ENCODE results near the gene ELL2.
"Not testable (repeated sequence)": the region's sequence is repeated elsewhere in the genome, so short reads cannot be mapped to it uniquely, and the experiment has no call there.

Gene ELL2

DNA sequence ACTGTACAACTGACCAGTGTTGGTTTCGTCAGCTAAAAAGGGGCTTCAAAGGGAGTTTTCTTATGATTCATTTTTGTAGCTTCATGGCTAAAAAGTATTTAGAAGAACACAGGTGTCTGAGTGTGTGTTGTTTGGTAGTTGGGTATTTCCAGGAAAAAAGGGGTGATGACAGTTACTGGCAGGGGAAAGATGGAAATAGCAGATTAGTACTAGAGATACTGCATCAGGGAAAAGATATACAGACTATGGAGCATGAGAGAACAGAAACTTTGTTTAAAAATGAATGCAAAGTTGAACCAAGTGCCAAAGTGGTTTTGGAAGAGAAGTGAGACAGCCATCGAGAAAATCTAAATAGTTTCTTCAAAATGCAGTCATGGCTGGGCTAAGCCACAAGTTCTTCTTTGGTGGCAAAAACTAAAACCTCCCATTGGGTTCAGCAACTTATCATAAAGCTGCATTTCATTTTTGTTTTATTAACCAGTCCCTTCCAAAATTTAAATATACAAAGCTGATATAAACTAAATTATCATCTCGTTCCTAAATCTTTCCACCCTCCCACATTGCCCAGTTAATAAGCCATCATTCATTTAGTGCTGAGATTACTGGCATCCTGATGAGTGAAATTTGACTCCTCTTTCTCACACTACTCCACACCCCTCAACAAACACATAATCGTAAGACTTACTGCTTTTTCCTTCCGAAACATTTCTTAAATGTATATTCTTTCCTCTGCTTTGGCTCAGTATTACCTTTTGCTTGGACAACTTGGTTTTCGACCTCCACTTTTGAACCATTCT, 33.5 kb downstream of the ELL2 start:
- no peak for DNase-seq

DNA sequence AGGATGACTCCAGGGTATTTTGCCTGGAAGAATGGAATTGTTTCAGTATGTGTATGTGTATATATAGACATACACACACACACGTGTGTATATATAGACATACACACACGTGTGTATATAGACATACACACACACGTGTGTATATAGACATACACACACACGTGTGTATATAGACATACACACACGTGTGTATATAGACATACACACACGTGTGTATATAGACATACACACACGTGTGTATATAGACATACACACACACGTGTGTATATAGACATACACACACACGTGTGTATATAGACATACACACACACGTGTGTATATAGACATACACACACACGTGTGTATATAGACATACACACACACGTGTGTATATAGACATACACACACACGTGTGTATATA, 34.4 kb downstream of the ELL2 start:
- not testable (repeated sequence) for DNase-seq

DNA sequence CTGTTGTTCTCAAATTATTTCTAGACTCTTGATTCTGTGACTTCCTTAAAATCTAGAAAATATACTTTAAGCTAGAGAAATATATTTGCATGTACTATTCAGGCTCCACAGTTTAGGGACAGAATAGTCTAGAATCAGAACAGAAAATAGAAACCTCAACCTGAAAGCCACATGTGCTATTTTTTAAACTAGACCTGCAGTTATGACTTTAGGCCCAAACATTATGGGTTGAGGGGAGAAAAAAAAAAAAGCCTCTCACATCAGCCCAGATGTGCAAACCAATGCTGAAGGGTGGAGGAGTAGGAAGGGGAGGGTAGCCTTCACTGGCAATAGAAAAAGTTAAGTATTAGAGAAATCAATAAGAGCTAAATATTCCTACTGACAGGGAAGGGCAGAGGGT, 35.7 kb downstream of the ELL2 start:
- DNase-seq = no peak

DNA sequence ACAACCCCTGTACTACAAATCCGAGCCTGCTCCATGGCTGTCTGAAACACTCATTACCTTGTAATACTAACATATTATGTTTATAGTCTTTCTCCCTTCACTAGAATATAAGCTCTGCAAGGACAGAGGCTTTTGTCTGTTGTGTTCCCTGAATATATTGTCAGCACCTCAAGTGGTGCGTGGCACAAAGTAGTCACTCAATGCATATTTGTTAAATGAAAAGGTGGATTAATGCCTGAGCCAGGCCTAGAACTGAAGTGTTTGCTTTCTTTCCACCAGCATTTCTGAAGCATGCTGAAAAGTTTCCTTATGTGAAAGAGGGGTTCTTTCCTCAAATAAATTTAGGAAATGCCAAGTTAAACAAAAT, 36.3 kb downstream of the ELL2 start:
- no peak for DNase-seq

DNA sequence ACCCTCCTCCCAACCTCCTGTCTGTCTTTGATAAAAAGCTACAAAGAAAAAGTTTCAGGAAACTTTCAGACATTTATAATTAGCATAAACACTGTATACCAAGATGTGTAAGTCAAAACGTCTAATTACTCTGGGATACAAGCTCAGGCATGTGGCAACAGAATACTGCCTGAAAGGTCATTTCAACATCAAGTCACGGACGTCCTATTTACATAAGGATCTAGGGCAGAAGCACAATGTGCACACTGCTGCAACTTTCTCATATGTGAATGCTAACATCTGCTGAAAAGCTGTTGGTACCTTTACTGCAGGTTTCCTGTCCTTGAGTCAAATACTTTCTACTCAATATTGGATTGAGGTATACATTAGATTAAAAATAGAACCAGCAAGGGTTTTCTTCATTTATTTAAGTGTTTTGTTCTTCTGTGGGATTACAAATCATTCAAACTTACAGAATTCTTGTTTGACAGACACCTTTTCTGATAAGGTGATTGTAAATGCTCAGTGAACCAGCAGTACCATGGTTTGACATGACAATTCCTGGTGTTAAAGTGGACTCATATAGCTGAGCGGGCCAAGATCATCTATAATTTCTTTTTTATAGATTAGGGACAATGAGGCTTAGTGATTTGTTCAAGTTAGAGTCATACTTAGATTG, 36.8 kb downstream of the ELL2 start:
- DNase-seq = peak; percentile 37

DNA sequence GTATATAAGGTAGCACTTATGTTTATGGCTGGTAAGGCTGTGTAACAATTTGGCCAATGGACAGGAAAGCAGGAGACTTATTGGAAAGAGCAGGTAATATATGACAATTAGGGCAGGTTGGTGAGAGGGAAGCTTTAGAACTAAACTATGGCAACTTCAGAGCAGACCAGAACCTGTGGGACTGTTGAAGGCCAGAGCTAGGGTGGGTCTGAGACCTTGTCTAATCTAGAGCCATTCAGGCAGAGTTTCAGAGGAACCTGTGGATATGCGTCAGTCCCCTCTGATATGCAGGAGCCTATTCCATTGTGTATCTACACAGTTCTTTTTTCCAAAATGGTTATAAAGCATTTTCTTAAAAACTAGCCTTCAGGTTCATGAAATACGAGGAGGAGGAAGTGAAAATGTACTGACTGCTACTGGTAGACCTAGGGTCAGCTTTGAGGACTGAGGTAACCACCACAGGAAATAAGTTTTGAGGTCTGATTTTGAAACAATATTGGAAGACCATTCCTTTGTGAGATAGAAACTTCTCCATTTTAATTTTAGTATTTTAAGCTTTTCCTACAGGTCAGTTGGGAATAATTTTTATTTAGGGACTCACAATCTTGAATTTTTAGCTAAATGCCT, 37.6 kb downstream of the ELL2 start:
- DNase-seq = no peak

DNA sequence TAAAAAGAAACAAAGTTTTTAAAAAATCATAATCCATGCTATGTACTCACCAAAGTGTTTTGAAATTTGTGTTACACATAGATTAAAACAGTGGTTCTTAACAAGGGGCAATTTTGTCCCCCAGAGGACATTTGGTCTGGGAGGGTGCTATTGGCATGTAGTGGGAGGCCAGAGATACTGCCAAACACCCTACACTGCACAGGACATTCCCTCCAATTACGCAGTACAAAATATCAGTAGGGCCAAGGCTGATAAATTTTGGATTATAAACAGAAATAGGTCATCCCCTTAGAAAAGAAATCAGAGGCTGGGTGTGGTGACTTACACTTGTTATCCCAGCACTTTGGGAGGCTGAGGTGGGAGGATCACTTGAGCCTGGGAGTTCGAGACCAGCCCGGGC, 38.9 kb downstream of the ELL2 start:
- no peak for DNase-seq

DNA sequence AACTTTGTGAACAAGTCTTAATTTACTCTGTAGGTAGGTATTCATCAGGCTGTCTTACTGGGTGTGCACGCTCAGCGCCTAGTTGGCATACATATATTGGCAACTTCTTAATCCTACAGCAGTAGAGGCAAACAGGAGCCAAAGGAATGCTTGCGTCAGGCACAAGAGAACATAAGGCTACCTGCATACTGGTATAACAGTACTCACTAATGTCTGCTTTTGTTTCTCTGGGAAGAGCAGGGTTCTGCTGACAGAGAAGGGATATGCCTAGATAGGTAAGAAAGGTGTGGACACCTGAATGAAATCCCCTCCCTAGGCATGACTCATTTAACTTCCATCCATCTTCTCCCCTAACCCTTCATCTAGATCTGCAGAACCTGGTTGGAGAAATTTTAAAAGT, 40.1 kb downstream of the ELL2 start:
- DNase-seq = no peak

DNA sequence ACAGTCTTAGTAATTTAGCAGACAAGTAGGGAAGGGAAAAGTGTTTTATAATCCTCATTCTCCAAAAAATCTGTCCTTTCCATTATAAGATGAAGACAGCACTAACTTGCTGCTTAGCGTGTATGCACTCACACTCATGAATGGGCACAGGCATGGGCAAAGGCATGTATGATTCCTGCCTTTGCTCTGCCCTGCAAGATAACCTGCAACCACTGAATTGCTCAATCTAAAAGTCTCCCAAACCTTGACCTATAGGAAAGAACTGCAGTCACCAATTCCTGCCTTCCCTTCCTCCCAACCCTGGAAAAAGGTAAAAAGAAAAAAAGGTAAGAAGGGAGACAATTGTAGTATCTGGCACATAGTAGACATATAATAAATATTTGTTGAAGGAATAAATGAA, 40.8 kb downstream of the ELL2 start:
- no peak for DNase-seq

DNA sequence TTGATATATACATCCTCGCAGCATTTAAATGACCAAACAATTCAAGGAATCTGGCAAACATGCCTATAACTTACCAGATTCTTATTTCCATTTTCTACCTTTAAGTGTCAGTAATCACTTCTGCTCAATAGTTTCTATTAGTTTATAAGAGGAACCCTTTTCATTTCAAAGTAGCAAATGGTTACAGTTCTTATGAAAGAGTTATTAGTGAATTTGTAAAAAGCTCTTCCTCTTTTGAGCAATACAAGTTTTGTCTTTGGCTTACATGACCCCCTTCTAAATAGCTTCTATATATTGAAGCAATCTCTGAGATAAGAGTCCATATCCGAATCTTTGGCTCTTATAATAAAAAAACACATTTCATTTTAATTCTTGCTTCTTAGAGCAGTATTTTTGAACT, 42.0 kb downstream of the ELL2 start:
- DNase-seq = no peak

DNA sequence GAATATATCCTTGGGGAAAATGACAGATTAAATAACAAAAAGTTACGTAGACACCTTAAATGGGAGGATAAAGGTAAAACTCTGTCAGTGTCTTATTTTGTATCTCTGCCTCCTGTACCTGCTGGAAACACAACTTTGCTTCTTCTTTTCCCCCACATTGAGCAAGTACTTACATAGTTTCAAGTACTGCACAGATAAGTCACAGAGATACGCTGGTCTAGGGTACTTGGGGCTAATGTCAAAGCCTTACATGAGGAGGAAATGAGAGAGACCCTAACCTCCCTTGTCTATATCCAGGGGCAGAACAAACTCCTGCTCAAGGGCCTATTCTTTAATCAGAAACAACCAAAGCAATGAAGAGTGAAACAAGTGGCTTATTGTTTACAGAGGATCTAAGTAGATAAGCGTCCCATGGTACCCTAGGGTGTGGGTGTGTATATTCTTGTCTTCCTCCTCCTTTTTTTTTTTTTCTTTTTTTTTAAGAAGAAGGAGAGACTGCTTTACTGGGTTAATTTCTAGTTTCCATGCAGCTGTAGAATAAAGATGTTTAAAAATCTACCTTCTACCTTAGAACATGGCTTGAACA, 43.1 kb downstream of the ELL2 start:
- DNase-seq = no peak

DNA sequence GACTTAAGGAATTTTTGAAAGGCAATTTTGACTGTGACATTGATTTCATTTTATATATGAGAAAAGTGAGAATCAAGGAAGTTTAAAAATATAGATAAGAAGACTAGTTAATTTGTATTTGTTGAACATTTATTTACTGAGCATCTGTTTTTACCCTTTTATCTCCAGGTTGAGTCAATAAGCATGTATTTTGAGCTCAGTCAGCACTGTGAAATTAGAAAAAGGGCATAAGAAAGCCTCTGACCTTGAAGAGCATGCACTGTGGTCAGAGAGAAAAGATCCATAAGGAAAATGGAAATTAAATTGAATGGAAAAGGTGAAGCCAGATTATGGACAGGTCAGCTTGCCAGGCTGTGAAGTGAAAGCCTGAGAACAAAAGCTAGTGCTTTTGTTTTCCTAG, 44.4 kb downstream of the ELL2 start:
- DNase-seq = no peak

DNA sequence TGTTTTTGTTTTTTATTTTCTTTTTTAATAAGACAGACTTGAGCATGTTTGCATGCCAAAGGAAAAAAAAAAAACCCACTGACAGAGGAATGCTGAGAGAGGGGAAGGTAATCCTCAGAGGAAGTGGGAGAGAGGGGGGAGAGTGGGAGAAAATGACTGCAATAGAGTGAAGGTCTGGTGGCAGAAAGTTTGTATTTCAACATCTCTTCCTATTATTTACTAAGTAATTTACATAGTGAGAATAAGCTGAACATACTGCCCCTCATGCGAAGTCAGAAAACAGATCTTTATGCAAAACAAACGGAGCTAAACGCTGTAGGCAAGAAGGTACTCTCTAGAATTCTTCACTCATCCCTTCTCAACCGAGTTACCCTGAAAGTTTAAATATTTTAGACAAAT, 45.0 kb downstream of the ELL2 start:
- no peak for DNase-seq

DNA sequence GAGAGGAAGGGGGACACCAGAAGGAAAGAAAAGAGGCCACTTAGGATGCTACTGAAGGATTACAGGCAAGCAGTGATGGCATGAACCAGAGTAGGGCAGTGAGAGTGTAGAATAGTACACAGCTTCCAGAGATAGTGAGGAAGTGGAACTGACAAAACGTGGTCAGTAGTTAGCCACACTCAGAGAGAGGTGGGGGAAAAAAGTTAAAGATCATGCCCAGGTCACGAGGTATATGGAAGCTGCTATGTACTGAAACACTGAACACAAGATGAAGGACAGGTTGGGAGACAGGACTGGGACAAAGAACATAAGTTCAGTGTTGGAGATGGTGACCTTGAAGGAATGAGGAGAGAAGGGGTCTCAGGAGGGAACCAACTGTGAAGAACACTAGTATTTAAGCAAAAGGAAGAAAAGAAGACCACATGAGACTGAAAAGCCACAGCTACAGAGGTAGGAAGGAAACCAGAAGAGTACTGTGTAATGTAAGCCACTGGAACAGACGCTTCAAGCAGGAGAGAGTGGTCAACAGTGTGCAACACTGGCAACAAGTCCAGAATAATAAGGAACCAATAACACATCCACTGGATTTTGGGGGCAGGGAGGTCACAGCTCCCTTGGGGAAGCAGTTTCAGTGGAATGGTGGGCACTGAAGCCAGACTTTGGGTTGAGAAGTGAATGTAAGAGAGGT, 45.5 kb downstream of the ELL2 start:
- no peak for DNase-seq

DNA sequence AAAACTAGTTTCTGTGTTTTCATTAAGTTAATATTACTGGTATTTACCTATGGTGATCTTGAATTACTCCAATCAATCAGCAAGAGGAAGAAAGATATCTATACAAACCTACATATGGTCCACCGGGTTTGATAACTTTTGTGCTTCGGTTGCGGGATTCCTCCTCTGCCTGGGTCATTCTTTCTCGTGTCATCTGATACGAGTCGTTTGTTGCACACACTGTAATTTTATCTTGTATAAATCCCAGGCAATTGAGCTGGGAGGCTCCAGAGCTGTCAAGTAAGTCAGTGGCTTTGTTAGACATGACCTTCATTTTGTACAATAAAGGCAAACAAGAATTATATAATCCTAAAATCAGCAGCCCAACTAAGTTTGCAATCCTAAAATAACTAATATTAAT, 48.0 kb downstream of the ELL2 start:
- DNase-seq = no peak

DNA sequence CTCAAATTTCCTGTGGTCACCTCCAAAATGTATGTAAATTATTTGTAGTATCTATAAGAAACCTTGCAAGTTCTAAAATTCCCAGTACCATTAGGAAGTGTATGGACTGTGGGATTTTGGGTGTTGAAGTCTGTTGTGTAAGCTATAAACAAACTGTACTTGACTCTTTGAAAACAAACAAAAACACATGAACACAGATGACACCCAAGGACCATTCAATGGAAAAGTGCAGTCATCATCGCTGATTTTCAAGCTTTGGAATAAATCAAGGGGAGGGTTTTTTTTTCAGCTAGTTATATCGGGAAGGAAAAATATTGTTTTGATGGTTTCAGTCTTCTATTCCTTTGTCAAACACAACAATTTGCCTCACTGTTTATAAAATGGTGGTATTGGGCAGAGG, 49.6 kb downstream of the ELL2 start:
- DNase-seq = no peak

DNA sequence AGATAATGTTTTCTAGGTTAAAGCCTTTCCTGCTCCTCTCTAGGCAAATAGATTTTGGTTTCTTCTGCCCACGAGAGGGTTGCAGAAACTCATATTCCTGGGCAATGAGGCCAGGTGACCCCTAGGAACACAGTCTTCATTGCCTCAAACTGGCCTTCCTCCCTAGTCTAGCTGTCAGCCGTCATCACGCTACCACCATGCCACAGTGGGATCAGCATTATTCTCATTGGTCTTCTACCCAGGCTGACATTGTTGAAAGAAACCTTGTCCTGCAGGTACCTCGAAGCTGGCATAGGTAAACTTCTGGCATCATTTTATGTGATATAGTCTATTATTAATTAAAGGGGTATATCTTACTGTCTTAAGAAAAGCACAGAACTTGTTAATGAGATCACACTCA, 51.1 kb downstream of the ELL2 start:
- no peak for DNase-seq

DNA sequence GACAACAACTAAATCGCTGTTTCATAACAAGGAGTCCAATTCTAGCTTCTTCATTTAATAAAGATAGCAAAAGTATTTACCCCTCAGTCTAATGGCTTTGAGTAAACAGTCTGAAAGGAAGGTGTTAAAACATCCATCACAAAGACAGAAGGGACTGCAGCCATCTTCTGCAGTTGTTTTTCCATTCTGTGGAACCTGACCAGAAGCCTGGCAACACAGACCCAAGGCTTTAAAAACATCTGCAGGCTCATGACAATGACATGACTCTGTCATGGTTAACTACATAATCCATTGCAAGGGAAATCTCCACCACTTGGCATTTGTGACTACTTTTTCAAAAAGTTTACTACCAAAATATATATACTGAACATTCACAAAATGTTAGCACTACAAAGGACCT, 51.9 kb downstream of the ELL2 start:
- no peak for DNase-seq

DNA sequence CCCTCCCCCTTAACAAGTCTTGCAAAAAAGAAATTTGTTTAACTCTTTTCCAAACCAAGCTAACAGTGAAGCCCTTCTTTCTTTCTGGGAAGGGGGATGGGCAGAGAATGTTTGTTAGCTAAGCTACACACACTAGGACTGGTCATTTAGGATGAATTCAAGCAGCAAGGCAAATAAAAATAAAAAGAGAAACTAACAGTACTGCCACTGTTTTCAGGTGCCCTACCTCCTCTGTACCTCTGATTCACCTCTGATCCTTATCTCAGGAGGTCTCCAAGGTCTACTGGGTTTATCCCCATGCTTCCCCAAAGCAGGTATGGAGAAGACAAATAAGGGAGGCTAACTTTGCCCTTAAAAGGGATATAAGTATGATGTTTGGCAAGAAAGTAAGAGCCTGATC, 52.9 kb downstream of the ELL2 start:
- no peak for DNase-seq

DNA sequence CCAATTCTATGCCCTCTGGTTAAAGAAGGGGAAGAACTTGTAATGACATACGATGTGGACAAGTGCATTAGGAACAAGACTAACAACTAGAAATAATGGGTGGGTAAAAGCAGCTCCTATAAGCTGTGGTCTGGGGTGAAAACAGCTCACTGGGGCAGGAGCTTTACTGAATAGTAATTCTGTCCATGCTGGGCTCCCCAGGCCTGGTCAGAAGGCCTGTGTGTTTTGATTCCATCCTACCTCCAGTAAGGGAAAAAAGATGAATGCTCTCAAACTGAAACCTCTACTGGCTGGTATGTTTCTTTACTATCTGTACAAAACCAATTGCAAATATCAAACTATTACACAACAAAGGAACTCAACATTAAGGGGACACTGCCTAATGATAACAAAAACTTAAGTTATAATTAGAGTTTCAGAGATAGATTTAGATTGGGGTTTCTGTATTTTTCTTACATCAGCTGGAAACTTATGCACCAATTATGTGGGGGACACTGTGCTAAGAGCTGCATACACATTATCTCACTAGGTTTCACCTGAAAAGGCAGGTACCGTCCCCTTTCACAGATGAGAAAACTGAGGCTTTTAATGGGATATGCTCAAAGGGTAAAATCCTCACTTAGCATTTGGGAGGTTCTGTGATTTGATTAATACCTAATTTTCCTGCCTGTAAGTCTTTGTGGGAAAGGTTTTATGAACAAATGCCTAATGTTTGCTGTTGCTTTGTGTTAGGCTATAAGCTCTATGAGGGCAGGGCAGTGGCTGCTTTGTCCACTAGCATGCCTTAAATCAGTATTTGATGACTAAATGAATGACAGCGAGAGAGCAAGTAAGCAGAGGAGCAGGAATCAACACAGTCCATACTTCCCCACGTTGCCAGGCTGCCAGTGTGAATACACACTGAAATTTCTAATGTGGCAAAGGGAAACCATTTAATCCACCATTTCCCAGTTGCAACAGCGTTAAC, 53.6 kb downstream of the ELL2 start:
- no peak for DNase-seq

DNA sequence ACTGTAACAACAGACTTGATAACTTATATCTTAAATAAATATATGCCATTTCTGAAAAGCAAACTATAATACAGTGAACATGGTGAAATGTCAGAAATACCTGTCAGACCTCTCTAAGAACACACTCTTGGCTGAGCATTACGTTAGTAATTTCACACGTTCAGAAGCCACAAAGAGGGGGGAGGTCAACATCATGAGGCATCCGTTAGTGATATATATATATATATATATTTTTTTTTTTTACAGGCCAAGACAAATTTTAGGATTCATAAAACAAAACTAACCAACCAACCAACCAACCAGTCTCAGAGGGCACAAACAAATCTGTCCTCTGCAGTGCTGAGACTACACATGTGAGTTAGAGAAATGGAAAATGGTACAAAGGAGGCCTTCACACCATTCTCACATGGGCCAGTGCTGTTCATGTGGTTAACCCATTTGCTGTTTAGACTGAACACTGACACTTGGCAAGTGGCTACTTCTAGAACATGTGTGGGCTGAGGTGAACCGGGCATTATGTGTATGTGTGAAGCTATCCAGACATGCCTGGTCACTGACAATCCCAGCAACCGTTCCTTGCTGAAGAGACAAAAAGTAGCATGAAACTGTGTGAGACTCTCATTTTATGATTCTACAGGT, 54.5 kb downstream of the ELL2 start:
- no peak for DNase-seq

DNA sequence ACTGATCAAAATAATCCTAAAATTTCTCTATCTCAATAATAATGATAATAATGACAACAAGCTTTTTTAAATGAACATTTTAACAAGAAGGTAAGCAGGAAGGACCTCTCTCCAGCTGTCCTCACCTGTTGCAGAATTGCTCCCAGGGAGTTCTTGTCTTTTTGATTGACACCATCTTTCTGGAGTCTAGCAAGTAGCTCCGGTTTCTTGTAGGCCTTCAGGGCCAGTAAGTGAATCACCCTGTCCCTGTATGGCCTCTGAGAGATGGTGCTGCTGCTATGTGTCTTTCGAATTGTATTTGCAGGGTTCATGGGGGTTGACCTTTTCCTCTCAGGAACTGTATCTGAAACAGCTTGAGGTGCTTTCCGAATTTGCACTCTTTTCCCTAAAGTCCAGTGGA, 55.3 kb downstream of the ELL2 start:
- not testable (repeated sequence) for DNase-seq
